HepG2 (cell line): Measurements from ENCODE around the gene SYNE3. TPM values are rescaled to one million over a fixed set of nuclear protein-coding genes. Genes with fewer than 3 reads are reported as not detected.
A peak's percentile ranks its signal among the peaks of the same experiment; 100 is the strongest.

Source experiments
- ATAC-seq: fragments of 200-7000 bp; cut with Tn5 transposase; 3 replicates; pipeline ENCODE4 v1.9.1; 2020; ENCODE audit warnings: mild to moderate bottlenecking, moderate library complexity
- BruUV-seq: library from RNA; stranded (reverse); fragments of 400-500 nt; replicated peaks from 2 replicates; lab custom pipeline; 2021; lab: Mats Ljungman, UMichigan
- CTCF ChIA-PET: fragments of 300-600 bp; formaldehyde crosslinking; extraction: SDS; loops from one replicate; lab custom pipeline; 2021; ENCODE audit warnings: low total read pairs, inconsistent platforms, low intra/inter-chr PET ratio; lab: Yijun Ruan, JAX
- POLR2A ChIA-PET: fragments of 350-600 bp; sonication (Branson Sonifier 250); formaldehyde crosslinking; loops from one replicate; lab custom pipeline; 2020; ENCODE audit warnings: antibody characterized with exemption, inconsistent platforms; lab: Yijun Ruan, JAX
- DNase-seq: peaks from one replicate; pipeline ENCODE4 v3.0.0-alpha.2; 2015; ENCODE audit warnings: low spot score
- FAIRE-seq: peaks from 3 replicates; lab custom pipeline; 2011; peaks lifted over from hg19 to GRCh38; lab: Jason Lieb, UNC
- H2AFZ ChIP-seq: one replicate; pipeline ENCODE4 v1.6.1; 2011; ENCODE audit warnings: low read length, inconsistent platforms
- H3K27ac ChIP-seq: fragments of 300-600 bp; 3 replicates; pipeline ENCODE4 v1.8.0; 2011; ENCODE audit warnings: mixed run types, mild to moderate bottlenecking, mixed read lengths, low read length, inconsistent platforms; ENCODE audit not compliant: insufficient read depth; ENCODE audit errors: extremely low read length
- H3K27me3 ChIP-seq, 2 experiments: fragments of 200-600 bp in 1 of 2; 2 replicates in 1 of 2; 3 replicates in 1 of 2; pipeline versions ENCODE4 v1.6.0 to v1.8.0; 2011; ENCODE audit warnings: low read length in 2 of 2, mild to moderate bottlenecking in 2 of 2, moderate library complexity in 2 of 2, inconsistent platforms in 1 of 2; ENCODE audit not compliant: insufficient read depth in 2 of 2, control insufficient read depth in 1 of 2
- H3K36me3 ChIP-seq, 2 experiments: fragments of 200-600 bp in 1 of 2; replicated peaks in 1 of 2; 2 replicates in 1 of 2; 3 replicates in 1 of 2; pipeline versions ENCODE4 v1.5.1 to v1.8.0; 2011; ENCODE audit warnings: low read length in 2 of 2, inconsistent platforms in 1 of 2; ENCODE audit not compliant: insufficient read depth in 2 of 2, control insufficient read depth in 1 of 2
- H3K4me1 ChIP-seq: 2 replicates; pipeline ENCODE4 v1.5.1; 2012; ENCODE audit warnings: low read length, inconsistent platforms; ENCODE audit not compliant: insufficient read depth
- H3K4me2 ChIP-seq: 2 replicates; pipeline ENCODE4 v1.6.0; 2011; ENCODE audit warnings: low read depth, low read length, inconsistent platforms
- H3K4me3 ChIP-seq, 3 experiments: fragments of 200-600 bp in 1 of 3; sonication (generic), shearing (Covaris generic) in 1 of 3; replicated peaks in 1 of 3; 2 replicates each; pipeline ENCODE4 v1.5.1; 2011 to 2016; ENCODE audit warnings: low read length in 3 of 3, inconsistent platforms in 2 of 3, low read depth in 2 of 3, mild to moderate bottlenecking in 2 of 3, control low read depth in 1 of 3, mixed read lengths in 1 of 3; ENCODE audit not compliant: insufficient read depth in 1 of 3
- H3K79me2 ChIP-seq: one replicate; pipeline ENCODE4 v1.6.1; 2011; ENCODE audit warnings: low read length, inconsistent platforms; ENCODE audit not compliant: insufficient read depth
- H3K9ac ChIP-seq: 2 replicates; pipeline ENCODE4 v1.6.0; 2011; ENCODE audit warnings: mild to moderate bottlenecking, low read depth, low read length, inconsistent platforms; ENCODE audit not compliant: insufficient read depth
- H3K9me3 ChIP-seq: 2 replicates; pipeline ENCODE4 v1.5.1; 2012; ENCODE audit warnings: mild to moderate bottlenecking, low read length
- H4K20me1 ChIP-seq: 2 replicates; pipeline ENCODE4 v1.6.0; 2011; ENCODE audit warnings: inconsistent platforms, mild to moderate bottlenecking, low read length, moderate library complexity; ENCODE audit not compliant: insufficient read depth
- AKAP8 ChIP-seq: sonication (generic); formaldehyde crosslinking; IDR thresholded peaks from 2 replicates; pipeline ENCODE4 v1.5.1; 2020; ENCODE audit warnings: mild to moderate bottlenecking, missing genetic modification reagents
- HNF1B ChIP-seq: sonication (generic); formaldehyde crosslinking; IDR thresholded peaks from 2 replicates; pipeline ENCODE4 v1.5.1; 2020; ENCODE audit warnings: mild to moderate bottlenecking, moderate library complexity, missing genetic modification reagents
- HNF4A ChIP-seq: sonication (generic); formaldehyde crosslinking; IDR thresholded peaks from 2 replicates; pipeline ENCODE4 v1.4.0; 2020; ENCODE audit warnings: missing genetic modification reagents
- HNF4G ChIP-seq, 2 experiments: sonication (generic) in 1 of 2; formaldehyde crosslinking in 1 of 2; IDR thresholded peaks; 2 replicates each; pipeline versions ENCODE4 v1.4.0 to v1.6.1; 2011 to 2020; ENCODE audit warnings: borderline replicate concordance in 2 of 2, low read depth in 2 of 2, mild to moderate bottlenecking in 2 of 2, low read length in 1 of 2, missing genetic modification reagents in 1 of 2, moderate library complexity in 1 of 2
- IKZF1 ChIP-seq: fragments of 450-650 bp; IDR thresholded peaks from 2 replicates; pipeline ENCODE4 v1.7.1; 2016
- KDM5B ChIP-seq: sonication (generic); formaldehyde crosslinking; IDR thresholded peaks from 2 replicates; pipeline ENCODE4 v1.4.0; 2020; ENCODE audit warnings: missing genetic modification reagents, mild to moderate bottlenecking, borderline replicate concordance
- NR2F1 ChIP-seq, 2 experiments: fragments of 450-650 bp in 1 of 2; formaldehyde crosslinking in 1 of 2; IDR thresholded peaks; 2 replicates each; pipeline versions ENCODE4 v1.5.0 to v1.6.1; 2016 to 2020; ENCODE audit warnings: mild to moderate bottlenecking in 1 of 2, missing compliant biosample characterization in 1 of 2, missing genetic modification reagents in 1 of 2, moderate library complexity in 1 of 2
- NR2F2 ChIP-seq: IDR thresholded peaks from 2 replicates; pipeline ENCODE4 v1.6.1; 2012; ENCODE audit warnings: low read depth, inconsistent platforms, borderline replicate concordance
- NR2F6 ChIP-seq, 2 experiments: IDR thresholded peaks; 2 replicates each; pipeline ENCODE4 v1.6.1; 2016; ENCODE audit warnings: antibody characterized with exemption in 1 of 2, mild to moderate bottlenecking in 1 of 2
- PLRG1 ChIP-seq: fragments of 450-650 bp; conservative IDR thresholded peaks from 2 replicates; pipeline ENCODE4 v1.6.1; 2016
- RFX1 ChIP-seq: fragments of 450-650 bp; IDR thresholded peaks from 2 replicates; pipeline ENCODE4 v1.6.1; 2017
- RFX3 ChIP-seq: IDR thresholded peaks from 2 replicates; pipeline ENCODE4 v1.6.1; 2016; ENCODE audit warnings: missing biosample characterization, missing genetic modification reagents
- SAP130 ChIP-seq: IDR thresholded peaks from 2 replicates; pipeline ENCODE4 v1.6.1; 2016; ENCODE audit warnings: low read depth
- SOX5 ChIP-seq: IDR thresholded peaks from 2 replicates; pipeline ENCODE4 v1.6.1; 2016; ENCODE audit warnings: borderline replicate concordance
- TARDBP ChIP-seq: sonication (generic); formaldehyde crosslinking; IDR thresholded peaks from 2 replicates; pipeline ENCODE4 v1.8.0; 2022; ENCODE audit warnings: mild to moderate bottlenecking, missing genetic modification reagents
- TBP ChIP-seq: sonication (generic); formaldehyde crosslinking; IDR thresholded peaks from 2 replicates; pipeline ENCODE4 v1.5.0; 2020; ENCODE audit warnings: missing genetic modification reagents
- TCF7 ChIP-seq: sonication (generic); IDR thresholded peaks from 2 replicates; pipeline ENCODE4 v1.6.1; 2016; ENCODE audit warnings: antibody characterized with exemption, low read depth
- TFAP4 ChIP-seq: sonication (generic); IDR thresholded peaks from 2 replicates; pipeline ENCODE4 v1.6.1; 2016; ENCODE audit warnings: low read depth, borderline replicate concordance
- ZFP91 ChIP-seq: sonication (generic); formaldehyde crosslinking; IDR thresholded peaks from 2 replicates; pipeline ENCODE4 v1.9.0; 2022; ENCODE audit warnings: missing genetic modification reagents, mild to moderate bottlenecking, borderline replicate concordance
- ZNF768 ChIP-seq: sonication (generic); formaldehyde crosslinking; IDR thresholded peaks from 2 replicates; pipeline ENCODE4 v1.4.0; 2020; ENCODE audit warnings: missing genetic modification reagents
- WGBS: methylation state at CpG from one replicate; pipeline ENCODE4 v1.1.6; 2017; ENCODE audit warnings: low lambda C conversion rate; 5-methylcytosine and 5-hydroxymethylcytosine counted together
- in situ Hi-C: cut with HindIII; loops from 2 replicates; pipeline ENCODE4 v1.10.0; 2017; ENCODE audit warnings: low pct_unique_long_range_greater_than_20kb; ENCODE audit not compliant: extremely low pct_ligation_motif_present
- intact Hi-C: fragments of 100-400 bp; cut with micrococcal nuclease; formaldehyde crosslinking; loops from one replicate; pipeline ENCODE4 v1.10.0; 2022; ENCODE audit not compliant: unreplicated experiment
- polyA plus RNA-seq, 8 experiments: library from polyadenylated mRNA; depleted of rRNA in 3 of 8; stranded (reverse) in 7 of 8; unstranded in 1 of 8; fragments of >200 nt; fragmentation: Illumina TruSeq in 4 of 8; extraction: Trizol in 4 of 8; gene quantifications; 2 replicates each; pipeline versions ENCODE4 v1.2.1 to v1.2.3, GENCODE V29; 2011 to 2016; ENCODE audit warnings: low read depth in 4 of 8, missing spikeins in 1 of 8, mixed read lengths in 1 of 8; ENCODE audit not compliant: insufficient read depth in 1 of 8
- total RNA-seq, 5 experiments: library from RNA; depleted of rRNA; stranded (reverse); fragments of >200 nt; fragmentation: Illumina TruSeq; extraction: Trizol; gene quantifications; 2 replicates each; pipeline ENCODE4 v1.2.3, GENCODE V29; 2016; ENCODE audit warnings: low read depth in 1 of 5

The SYNE3 gene
- total and polyA plus RNA-seq, 2 of the 13 experiments (the other 11 are each of a cell fraction or from before 2014, with no cell fraction given) = 7.8 to 8.0 TPM

GRCh38 chr14:95514131-95515079 is 2.0 kb downstream of the SYNE3 start:
- Histone ChIP-seq H3K4me2 (peak overlapping the region; percentile 93), H3K79me2 (peaks cover 33% of the 10 kb centered on the region), H3K27ac (peak overlapping the region; percentile 18), H4K20me1 (no peaks in the 10 kb centered on the region), H3K9me3 (no peaks in the 10 kb centered on the region), H3K9ac (peak overlapping the region; percentile 64), H2AFZ (no peak overlapping the region), H3K27me3 (no peaks in the 10 kb centered on the region; a peak in 1 of 5 replicates), H3K4me3 (peak overlapping the region in 2 of 3 experiments; percentile 62 to 73; a peak in 3 of 6 replicates), H3K4me1 (peaks cover 56% of the 10 kb centered on the region), H3K36me3 (0 out of 5 replicates have a peak, but pooled peaks cover 0 to 5% of the 10 kb centered on the region in 2 experiments)
- DNase-seq (no peak), FAIRE-seq (no peak), ATAC-seq (peak; percentile 24)
- intact Hi-C loops = no loop called here
- in situ Hi-C loops = no loop called here
- no TSS peak for BruUV-seq
- ChIA-PET POLR2A (interaction anchor here (2.3 to 3.8 kb wide), 4 partner anchors 11 to 70 kb away, joined by 7 to 37 read pairs (median 19); partner anchors contain the start of gene GLRX5), CTCF (no interaction called here)
- 64% methylated on average over 8 of the region's 18 CpGs for WGBS
- TF ChIP-seq IKZF1 (no peak), SOX5 (no peak), TBP (CRISPR knock-in tag) (no peak), NR2F6 (IDR thresholded peaks at IDR 0.05) (peak; percentile 88), NR2F6 (CRISPR knock-in tag; IDR thresholded peaks at IDR 0.05) (peak; percentile 64; the same call in 1 of the 2 replicates), KDM5B (CRISPR knock-in tag) (no peak), ZFP91 (CRISPR knock-in tag) (peak; percentile 46; the same call in 1 of the 2 replicates), PLRG1 (no peak), NR2F2 (peak; percentile 93), SAP130 (CRISPR knock-in tag) (peak; percentile 55; the same call in 1 of the 2 replicates), HNF4A (CRISPR knock-in tag) (peak; percentile 34; the same call in 1 of the 2 replicates), TARDBP (CRISPR knock-in tag) (no peak), RFX1 (peak; percentile 30; the same call in 1 of the 2 replicates), NR2F1 (CRISPR knock-in tag; IDR thresholded peaks at IDR 0.05) (peak in 1 of 2 experiments; percentile 47; a peak in 1 of 4 replicates), ZNF768 (peak; percentile 76), TFAP4 (peak; percentile 92), HNF4G (IDR thresholded peaks at IDR 0.05; ENCODE audit: borderline replicate concordance, low read depth, low read length) (no peak), HNF4G (CRISPR knock-in tag; IDR thresholded peaks at IDR 0.05; ENCODE audit: borderline replicate concordance, low read depth) (0 out of 2 replicates have a peak, but pooled peaks have one; percentile 13), TCF7 (peak; percentile 45; the same call in 1 of the 2 replicates), HNF1B (peak; percentile 13; the same call in 1 of the 2 replicates), AKAP8 (CRISPR knock-in tag) (0 out of 2 replicates have a peak, but pooled peaks have one; percentile 3), RFX3 (peak; percentile 55; the same call in 1 of the 2 replicates)
